ENCODE data around the gene CTCFL. TPM values are rescaled to one million over a fixed set of nuclear protein-coding genes. Genes with fewer than 3 reads are reported as not detected.

The CTCFL gene
- total RNA-seq, 2 experiments from 2014 or later: 0.63 TPM; not detected in 1

DNA sequence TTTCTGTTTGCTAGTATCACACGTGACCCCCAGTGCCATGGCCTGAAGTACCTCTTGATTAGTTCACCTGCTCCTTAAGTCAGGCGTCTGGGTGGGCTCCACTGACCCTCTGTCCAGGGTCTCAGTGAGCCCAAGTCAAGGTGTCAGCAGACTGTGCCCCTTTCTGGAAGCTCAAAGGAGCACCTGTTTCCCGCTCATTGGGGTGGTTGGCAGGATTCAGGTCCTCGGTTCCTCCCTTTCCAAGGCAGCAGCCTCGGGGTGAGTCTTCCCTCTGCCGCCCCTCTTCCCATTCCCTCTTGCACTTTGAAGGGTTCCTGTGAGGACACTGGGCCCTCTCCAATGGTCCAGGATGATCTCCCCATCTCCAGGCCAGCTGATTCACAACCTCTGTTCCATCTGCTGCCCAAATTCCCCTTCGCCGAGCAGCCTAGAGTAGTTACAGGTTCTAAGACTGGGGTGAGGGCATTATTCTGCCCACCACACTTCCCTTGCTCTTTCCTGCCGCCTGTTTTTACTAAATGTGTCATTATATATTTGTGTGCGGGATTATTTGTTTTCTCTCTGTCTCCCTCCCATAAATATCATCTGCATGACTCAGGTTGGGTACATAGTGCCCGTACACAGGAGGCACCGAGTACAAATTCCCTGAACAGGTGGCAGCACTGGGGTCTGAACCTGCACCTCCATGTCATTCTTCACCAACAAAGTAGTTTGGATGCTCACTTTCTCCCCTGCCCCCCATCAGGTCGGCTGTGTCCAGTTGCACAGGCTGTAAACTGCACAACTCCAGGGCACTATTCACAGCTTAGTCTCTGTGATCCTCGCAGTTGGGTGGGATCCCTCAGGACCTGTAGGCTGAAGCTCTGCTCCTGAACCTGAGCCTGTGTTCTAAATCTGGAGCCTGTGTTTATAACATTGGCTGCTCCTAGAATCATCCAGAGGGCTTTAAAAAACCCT is 75.3 kb downstream of the CTCFL start:
- DNase-seq (ENCODE audit: low spot score): no peak
- H3K9me2 ChIP-seq (ENCODE audit: insufficient read depth, low read length): no peaks in the 10 kb centered on the region
- peaks cover 6% of the 10 kb centered on the region for H3K9me3 ChIP-seq (ENCODE audit: low read length)
- H2AFZ ChIP-seq (ENCODE audit: low read length): no peak overlapping the region
- H4K20me1 ChIP-seq (ENCODE audit: insufficient read depth, low read length): no peaks in the 10 kb centered on the region
- peaks cover 58% of the 10 kb centered on the region for H3K4me1 ChIP-seq (ENCODE audit: insufficient read depth, low read length, poor library complexity, severe bottlenecking)
- CTCF ChIA-PET (ENCODE audit: unreplicated experiment): interaction anchor here (1.3 kb wide), 2 partner anchors 20 to 37 kb away, joined by 4 read pairs; no protein-coding TSS in a partner anchor
- peak overlapping the region; percentile 86 for H3K4me2 ChIP-seq (ENCODE audit: low read length)
- intact Hi-C loops (cut with micrococcal nuclease; ENCODE audit: unreplicated experiment): loop anchor here (1.0 to 2.0 kb wide), 2 partner anchors 31 to 44 kb away; no protein-coding TSS in a partner anchor
- TF ChIP-seq CTCF (conservative IDR thresholded peaks at IDR 0.05; ENCODE audit: low read length): 0 out of 2 replicates have a peak, but pooled peaks have one; percentile 26
- TF ChIP-seq EZH2phosphoT487 (IDR thresholded peaks at IDR 0.05; ENCODE audit: borderline replicate concordance, low read depth, low read length): no peak
- H3K27ac ChIP-seq (ENCODE audit: low read depth, low read length, poor library complexity, severe bottlenecking): peak overlapping the region; percentile 84
- no peaks in the 10 kb centered on the region for H3K79me2 ChIP-seq (ENCODE audit: insufficient read depth, low read depth, low read length)
- BruUV-seq (replicated peaks): no TSS peak
- POLR2A ChIA-PET: interaction anchor here (1.3 to 2.2 kb wide), 5 partner anchors 20 to 52 kb away, joined by 3 to 9 read pairs (median 7); no protein-coding TSS in a partner anchor
- peak overlapping the region; percentile 64 for H3K4me3 ChIP-seq (ENCODE audit: low read depth, low read length, poor library complexity, severe bottlenecking)
- H3K36me3 ChIP-seq (ENCODE audit: insufficient read depth, low read length): no peaks in the 10 kb centered on the region

- BruUV-seq (replicated peaks): no TSS peak
- POLR2A ChIA-PET: interaction anchor here (1.5 to 2.4 kb wide), 2 partner anchors 21 to 30 kb away, joined by 3 to 9 read pairs; no protein-coding TSS in a partner anchor
- DNase-seq (ENCODE audit: low spot score): no peak
Measured at GRCh38 chr20:57448764-57449354, 76.1 kb downstream of the CTCFL start.

More at GRCh38 chr20:57448764-57449354, 76.1 kb downstream of the CTCFL start:
- Histone ChIP-seq H3K4me1 (ENCODE audit: insufficient read depth, low read length, poor library complexity, severe bottlenecking) (peaks cover 57% of the 10 kb centered on the region), H3K4me3 (ENCODE audit: low read depth, low read length, poor library complexity, severe bottlenecking) (no peak overlapping the region), H4K20me1 (ENCODE audit: insufficient read depth, low read length) (no peaks in the 10 kb centered on the region), H3K36me3 (ENCODE audit: insufficient read depth, low read length) (no peaks in the 10 kb centered on the region), H3K9me3 (ENCODE audit: low read length) (peaks cover 6% of the 10 kb centered on the region), H3K27ac (ENCODE audit: low read depth, low read length, poor library complexity, severe bottlenecking) (no peak overlapping the region), H3K79me2 (ENCODE audit: insufficient read depth, low read depth, low read length) (no peaks in the 10 kb centered on the region), H3K9me2 (ENCODE audit: insufficient read depth, low read length) (no peaks in the 10 kb centered on the region), H3K4me2 (ENCODE audit: low read length) (peak overlapping the region; percentile 86), H2AFZ (ENCODE audit: low read length) (no peak overlapping the region)
- CTCF ChIA-PET (ENCODE audit: unreplicated experiment): interaction anchor here (1.3 kb wide), 1 partner anchor 36 kb away, joined by 4 read pairs; no protein-coding TSS in a partner anchor
- intact Hi-C loops (cut with micrococcal nuclease; ENCODE audit: unreplicated experiment): no loop called here
- TF ChIP-seq CTCF (conservative IDR thresholded peaks at IDR 0.05; ENCODE audit: low read length) (no peak), EZH2phosphoT487 (IDR thresholded peaks at IDR 0.05; ENCODE audit: borderline replicate concordance, low read depth, low read length) (no peak)

Other genes with a start within 250 kb of the CTCFL start
- not detected in 2 replicates for gene SPO11, start 195.3 kb downstream of the CTCFL start, total RNA-seq (2014; rRNA removed; shearing (Covaris generic))
- gene SPO11, start 195.3 kb downstream of the CTCFL start, total RNA-seq (2022): not detected in 2 replicates
- gene RAE1, start 173.9 kb downstream of the CTCFL start, total RNA-seq (2014; rRNA removed; shearing (Covaris generic)): 50.5 and 55.0 TPM in 2 replicates
- 57.4 and 58.2 TPM in 2 replicates for gene RAE1, start 173.9 kb downstream of the CTCFL start, total RNA-seq (2022)
- 136 and 174 TPM in 2 replicates for gene RBM38, start 133.7 kb downstream of the CTCFL start, total RNA-seq (2014; rRNA removed; shearing (Covaris generic))
- gene RBM38, start 133.7 kb downstream of the CTCFL start, total RNA-seq (2022): 119 and 128 TPM in 2 replicates
- 5.7 and 6.9 TPM in 2 replicates for gene PCK1, start 36.0 kb upstream of the CTCFL start, total RNA-seq (2014; rRNA removed; shearing (Covaris generic))
- 13.0 and 13.4 TPM in 2 replicates for gene PCK1, start 36.0 kb upstream of the CTCFL start, total RNA-seq (2022)
- gene ZBP1, start 95.3 kb upstream of the CTCFL start, total RNA-seq (2014; rRNA removed; shearing (Covaris generic)): 1.7 and 3.7 TPM in 2 replicates
- 1.5 and 2.0 TPM in 2 replicates for gene ZBP1, start 95.3 kb upstream of the CTCFL start, total RNA-seq (2022)
- gene PMEPA1, start 184.9 kb upstream of the CTCFL start, total RNA-seq (2014; rRNA removed; shearing (Covaris generic)): 1.4 and 1.8 TPM in 2 replicates
- 3.7 and 4.3 TPM in 2 replicates for gene PMEPA1, start 184.9 kb upstream of the CTCFL start, total RNA-seq (2022)

All from OCI-LY7 (cell line).